Testis (tissue), 2 donors: ENCODE results near the gene CCL13.
"Not testable (repeated sequence)": the region's sequence is repeated elsewhere in the genome, so short reads cannot be mapped to it uniquely, and the experiment has no call there.

Source experiments
- POLR2A ChIP-seq: fragments of 450-650 bp; IDR thresholded peaks from one replicate; pipeline ENCODE4 v1.6.1; 2017; ENCODE audit warnings: antibody characterized with exemption, mild to moderate bottlenecking, moderate library complexity
- TF ChIP-seq, protein P1 (sequence below), 3 experiments: fragments of 450-650 bp in 2 of 3; fragments of 200-600 bp in 1 of 3; sonication (generic) in 1 of 3; IDR thresholded peaks; one replicate each; pipeline ENCODE4 v1.5.1; 2016 to 2019; ENCODE audit warnings: antibody characterized with exemption in 3 of 3, mild to moderate bottlenecking in 2 of 3, moderate library complexity in 1 of 3

DNA sequence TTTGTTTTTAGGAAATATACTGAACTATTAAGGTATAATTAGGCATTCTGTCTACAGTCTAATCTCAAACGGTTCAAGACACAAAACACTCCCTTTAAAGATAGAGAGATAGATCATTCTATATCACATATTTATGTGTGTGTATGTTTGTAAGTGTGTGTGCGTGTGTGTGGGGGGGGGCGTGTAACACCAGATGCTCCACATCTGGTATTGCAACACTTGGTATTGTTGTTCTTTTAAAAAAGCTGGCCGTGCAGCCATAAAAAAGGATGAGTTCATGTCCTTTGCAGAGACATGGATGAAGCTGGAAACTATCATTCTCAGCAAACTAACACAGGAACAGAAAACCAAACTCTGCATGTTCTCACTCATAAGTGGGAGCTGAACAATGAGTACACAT lies 28.7 kb upstream of the CCL13 start:
- TF ChIP-seq POLR2A, result not testable (repeated sequence)
- TF ChIP-seq, protein P1, sequence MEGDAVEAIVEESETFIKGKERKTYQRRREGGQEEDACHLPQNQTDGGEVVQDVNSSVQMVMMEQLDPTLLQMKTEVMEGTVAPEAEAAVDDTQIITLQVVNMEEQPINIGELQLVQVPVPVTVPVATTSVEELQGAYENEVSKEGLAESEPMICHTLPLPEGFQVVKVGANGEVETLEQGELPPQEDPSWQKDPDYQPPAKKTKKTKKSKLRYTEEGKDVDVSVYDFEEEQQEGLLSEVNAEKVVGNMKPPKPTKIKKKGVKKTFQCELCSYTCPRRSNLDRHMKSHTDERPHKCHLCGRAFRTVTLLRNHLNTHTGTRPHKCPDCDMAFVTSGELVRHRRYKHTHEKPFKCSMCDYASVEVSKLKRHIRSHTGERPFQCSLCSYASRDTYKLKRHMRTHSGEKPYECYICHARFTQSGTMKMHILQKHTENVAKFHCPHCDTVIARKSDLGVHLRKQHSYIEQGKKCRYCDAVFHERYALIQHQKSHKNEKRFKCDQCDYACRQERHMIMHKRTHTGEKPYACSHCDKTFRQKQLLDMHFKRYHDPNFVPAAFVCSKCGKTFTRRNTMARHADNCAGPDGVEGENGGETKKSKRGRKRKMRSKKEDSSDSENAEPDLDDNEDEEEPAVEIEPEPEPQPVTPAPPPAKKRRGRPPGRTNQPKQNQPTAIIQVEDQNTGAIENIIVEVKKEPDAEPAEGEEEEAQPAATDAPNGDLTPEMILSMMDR (IDR thresholded peaks at IDR 0.05), result not testable (repeated sequence)
